WERI-Rb-1 (cell line): Measurements from ENCODE around the gene IGFL2.

Experiments
- DNase-seq: peaks from one replicate; pipeline ENCODE4 v3.0.0-alpha.2; 2020
- H3K27ac ChIP-seq: fragments of 250-450 bp; sonication (Bioruptor Pico); 2 replicates; pipeline ENCODE4 v1.5.1; 2020; ENCODE audit warnings: mild to moderate bottlenecking, moderate library complexity
- H3K27me3 ChIP-seq: fragments of 250-450 bp; sonication (Bioruptor Pico); 2 replicates; pipeline ENCODE4 v1.5.1; 2021; ENCODE audit warnings: mild to moderate bottlenecking, low read depth, moderate library complexity; ENCODE audit not compliant: insufficient read depth, severe bottlenecking
- H3K36me3 ChIP-seq: fragments of 250-450 bp; sonication (Bioruptor Pico); 2 replicates; pipeline ENCODE4 v1.5.1; 2020; ENCODE audit warnings: mild to moderate bottlenecking, moderate library complexity
- H3K4me3 ChIP-seq: 2 replicates; pipeline ENCODE4 v1.5.1; 2011; ENCODE audit warnings: low read depth, mild to moderate bottlenecking, control low read depth, low read length
- H3K9me3 ChIP-seq: fragments of 250-450 bp; sonication (Bioruptor Pico); 2 replicates; pipeline ENCODE4 v1.5.1; 2021; ENCODE audit warnings: mild to moderate bottlenecking, moderate library complexity; ENCODE audit not compliant: severe bottlenecking
- TF ChIP-seq, protein P1 (sequence below): IDR thresholded peaks from 2 replicates; pipeline ENCODE4 v1.5.1; 2011; ENCODE audit warnings: low read depth, mild to moderate bottlenecking, control low read depth, inconsistent platforms, low read length

Gene IGFL2

GRCh38 chr19:46133101-46133627, 14.9 kb upstream of the IGFL2 start:
- H3K9me3 ChIP-seq = peaks cover 10% of the 10 kb centered on the region
- H3K27me3 ChIP-seq = no peaks in the 10 kb centered on the region
- peak; percentile 30 for DNase-seq
- H3K27ac ChIP-seq = peak overlapping the region; percentile 51
- no peak overlapping the region for H3K4me3 ChIP-seq
- TF ChIP-seq, protein P1, sequence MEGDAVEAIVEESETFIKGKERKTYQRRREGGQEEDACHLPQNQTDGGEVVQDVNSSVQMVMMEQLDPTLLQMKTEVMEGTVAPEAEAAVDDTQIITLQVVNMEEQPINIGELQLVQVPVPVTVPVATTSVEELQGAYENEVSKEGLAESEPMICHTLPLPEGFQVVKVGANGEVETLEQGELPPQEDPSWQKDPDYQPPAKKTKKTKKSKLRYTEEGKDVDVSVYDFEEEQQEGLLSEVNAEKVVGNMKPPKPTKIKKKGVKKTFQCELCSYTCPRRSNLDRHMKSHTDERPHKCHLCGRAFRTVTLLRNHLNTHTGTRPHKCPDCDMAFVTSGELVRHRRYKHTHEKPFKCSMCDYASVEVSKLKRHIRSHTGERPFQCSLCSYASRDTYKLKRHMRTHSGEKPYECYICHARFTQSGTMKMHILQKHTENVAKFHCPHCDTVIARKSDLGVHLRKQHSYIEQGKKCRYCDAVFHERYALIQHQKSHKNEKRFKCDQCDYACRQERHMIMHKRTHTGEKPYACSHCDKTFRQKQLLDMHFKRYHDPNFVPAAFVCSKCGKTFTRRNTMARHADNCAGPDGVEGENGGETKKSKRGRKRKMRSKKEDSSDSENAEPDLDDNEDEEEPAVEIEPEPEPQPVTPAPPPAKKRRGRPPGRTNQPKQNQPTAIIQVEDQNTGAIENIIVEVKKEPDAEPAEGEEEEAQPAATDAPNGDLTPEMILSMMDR = no peak
- H3K36me3 ChIP-seq = no peaks in the 10 kb centered on the region

DNA sequence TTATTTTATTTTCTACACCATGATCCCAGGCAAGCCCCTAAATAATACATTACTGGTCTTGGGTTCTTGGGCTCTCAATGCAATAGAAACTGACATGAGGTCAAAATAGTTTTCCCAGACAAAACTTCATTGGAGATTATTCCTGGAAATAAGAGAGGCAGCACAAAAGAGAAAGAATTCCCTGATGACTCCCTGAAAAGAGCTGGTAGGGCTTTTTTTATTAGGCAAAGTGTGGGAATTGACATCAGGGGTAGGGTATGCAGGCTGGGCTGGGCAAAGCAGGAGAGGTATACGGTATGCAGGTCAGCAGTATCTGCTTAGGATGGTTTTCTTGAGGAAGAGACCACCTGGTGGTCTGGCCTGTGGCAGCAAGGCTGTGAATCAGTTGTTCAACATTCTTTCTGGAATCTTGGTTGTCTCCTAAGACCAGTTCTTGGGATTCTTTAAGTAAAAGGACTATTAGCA, 14.2 kb upstream of the IGFL2 start:
- Histone ChIP-seq H3K27me3 (no peaks in the 10 kb centered on the region), H3K36me3 (no peaks in the 10 kb centered on the region), H3K4me3 (no peak overlapping the region), H3K27ac (peak overlapping the region; percentile 51), H3K9me3 (peaks cover 10% of the 10 kb centered on the region)
- TF ChIP-seq, protein P1 = no peak
- DNase-seq = no peak

GRCh38 chr19:46134527-46134926, 13.5 kb upstream of the IGFL2 start:
- H3K4me3 ChIP-seq = no peak overlapping the region
- H3K36me3 ChIP-seq = no peaks in the 10 kb centered on the region
- H3K9me3 ChIP-seq = peaks cover 10% of the 10 kb centered on the region
- H3K27me3 ChIP-seq = no peaks in the 10 kb centered on the region
- TF ChIP-seq, protein P1 = no peak
- no peak for DNase-seq
- no peak overlapping the region for H3K27ac ChIP-seq

DNA sequence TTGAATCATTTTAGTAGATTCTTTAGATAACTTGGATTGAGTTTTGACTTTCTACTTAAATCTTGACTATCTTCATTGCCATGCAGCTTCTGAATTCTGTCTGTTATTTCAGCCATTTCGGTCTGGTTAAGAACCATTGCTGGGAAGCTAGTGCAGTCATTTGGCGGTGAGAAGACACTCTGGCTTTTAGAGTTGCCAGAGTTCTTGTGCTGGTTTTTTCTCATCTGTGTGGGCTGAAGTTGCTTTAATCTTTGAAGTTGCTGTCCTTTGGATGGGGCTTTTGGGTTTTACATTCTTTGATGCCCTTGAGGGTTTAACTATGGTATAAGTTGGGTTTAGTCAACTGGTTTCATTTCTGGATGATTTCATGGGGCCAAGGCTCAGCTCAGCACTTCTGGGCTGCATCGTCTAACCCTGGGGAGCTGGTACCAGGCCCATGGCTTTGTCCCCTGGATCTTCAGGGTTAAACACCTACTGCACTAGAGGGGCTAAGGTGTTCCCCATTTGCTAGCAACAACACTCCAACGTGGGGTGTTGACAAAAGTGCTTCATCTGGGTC, 10.0 kb upstream of the IGFL2 start:
- TF ChIP-seq, protein P1 = no peak
- Histone ChIP-seq H3K27me3 (no peaks in the 10 kb centered on the region), H3K36me3 (no peaks in the 10 kb centered on the region), H3K4me3 (no peak overlapping the region), H3K27ac (no peak overlapping the region), H3K9me3 (peaks cover 9% of the 10 kb centered on the region)
- DNase-seq = no peak

DNA sequence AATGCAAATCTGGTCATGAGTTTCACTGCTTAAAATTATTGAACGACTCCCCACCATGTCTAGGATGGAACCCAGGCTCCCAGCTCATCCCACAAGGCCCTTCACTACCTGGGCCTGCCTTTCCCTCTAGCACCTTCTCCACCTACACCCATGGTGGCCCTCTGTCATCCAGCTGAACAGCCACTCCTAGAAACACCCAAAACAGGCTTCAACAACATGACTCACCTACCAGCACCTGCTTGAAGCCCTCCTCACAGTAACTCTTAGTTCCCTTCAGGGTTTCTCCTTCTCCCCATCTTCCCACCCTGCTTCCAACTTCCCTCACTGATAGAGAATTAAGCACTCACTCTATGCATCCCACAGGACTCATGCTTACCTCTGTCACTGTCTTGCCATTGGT, 6.6 kb upstream of the IGFL2 start:
- DNase-seq = no peak
- Histone ChIP-seq H3K27ac (no peak overlapping the region), H3K27me3 (no peaks in the 10 kb centered on the region), H3K9me3 (no peaks in the 10 kb centered on the region), H3K36me3 (no peaks in the 10 kb centered on the region), H3K4me3 (no peak overlapping the region)
- TF ChIP-seq, protein P1 = no peak

GRCh38 chr19:46142294-46142693, 5.7 kb upstream of the IGFL2 start:
- no peak for DNase-seq
- Histone ChIP-seq H3K9me3 (no peaks in the 10 kb centered on the region), H3K27ac (no peak overlapping the region), H3K4me3 (no peak overlapping the region), H3K36me3 (no peaks in the 10 kb centered on the region), H3K27me3 (no peaks in the 10 kb centered on the region)
- TF ChIP-seq, protein P1 = no peak
